GM21717 (cell line): ENCODE measurements around the gene NWD2.
"Not testable (repeated sequence)": the region's sequence is repeated elsewhere in the genome, so short reads cannot be mapped to it uniquely, and the experiment has no call there.

Experiments
- ATAC-seq: cut with Tn5 transposase; IDR thresholded peaks from one replicate; pipeline ENCODE4 v1.9.1; 2021; ENCODE audit warnings: mild to moderate bottlenecking, moderate library complexity; ENCODE audit not compliant: unreplicated experiment

NWD2 gene

DNA sequence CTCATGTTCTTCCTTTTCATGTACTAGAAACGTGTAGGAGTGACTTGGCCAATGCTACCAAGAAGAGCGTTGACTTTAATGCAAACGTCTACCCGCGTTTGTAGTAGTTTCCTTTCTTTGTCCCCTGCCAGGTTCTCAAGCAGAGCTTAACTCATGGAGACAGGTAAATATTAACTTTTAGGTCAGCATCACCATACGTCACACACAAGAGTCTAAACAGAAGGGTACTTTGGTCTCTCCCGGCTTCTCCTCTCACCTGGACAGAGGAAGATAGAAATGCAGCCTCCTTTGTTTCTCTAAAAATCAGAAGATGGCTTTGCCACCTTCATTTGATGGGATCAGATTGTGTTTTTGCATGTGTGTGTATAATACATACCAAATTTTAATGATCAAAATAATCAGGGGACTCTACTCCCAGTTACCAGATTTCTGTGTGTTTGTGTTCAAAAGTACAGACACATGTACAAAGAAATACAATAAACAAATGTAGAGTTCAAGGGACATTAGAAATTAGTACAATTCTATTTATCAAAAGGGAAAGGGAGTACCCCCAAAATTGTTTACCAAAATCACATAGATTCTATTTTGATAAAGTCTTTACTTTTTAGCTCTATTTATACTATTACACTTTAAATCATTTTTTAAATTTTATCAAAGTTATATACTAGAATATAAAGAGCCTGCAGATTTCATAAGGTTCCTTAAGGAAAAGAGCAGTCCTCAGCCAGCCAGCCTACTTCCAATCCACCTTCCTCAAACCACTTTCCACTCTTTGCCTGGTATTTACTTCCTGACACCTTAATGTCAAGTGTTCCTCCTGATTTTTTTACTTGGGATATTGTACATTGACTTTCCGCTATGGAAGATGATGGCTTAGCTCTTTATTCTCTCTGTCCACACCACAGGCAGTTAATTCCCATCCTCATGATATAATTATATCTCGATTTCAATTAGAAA is 246.1 kb downstream of the NWD2 start:
- ATAC-seq: no peak

DNA sequence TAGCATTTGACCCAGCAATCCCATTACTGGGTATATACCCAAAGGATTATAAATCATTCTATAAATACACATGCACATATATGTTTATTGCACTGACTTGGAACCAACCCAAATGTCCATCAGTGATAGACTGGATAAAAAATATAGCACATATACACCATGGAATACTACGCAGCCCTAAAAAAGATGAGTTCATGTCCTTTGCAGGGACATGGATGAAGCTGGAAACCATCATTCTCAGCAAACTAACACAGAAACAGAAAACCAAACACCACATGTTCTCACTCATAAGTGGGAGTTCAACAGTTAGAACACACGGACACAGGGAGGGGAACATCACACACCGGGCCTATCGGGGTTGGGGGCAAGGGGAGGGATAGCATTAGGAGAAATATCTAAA is 250.8 kb downstream of the NWD2 start:
- ATAC-seq: not testable (repeated sequence)
